Iris pigment epithelial cell (primary cell): ENCODE data around the gene FXYD7.
A peak's percentile ranks its signal among the peaks of the same experiment; 100 is the strongest.
"Not testable (repeated sequence)": the region's sequence is repeated elsewhere in the genome, so short reads cannot be mapped to it uniquely, and the experiment has no call there.

Experiments
- DNase-seq: peaks from one replicate; pipeline ENCODE4 v3.0.0-alpha.2; 2011; ENCODE audit warnings: low read depth

Gene FXYD7

GRCh38 chr19:35127871-35128270 is 15.2 kb upstream of the FXYD7 start:
- DNase-seq: no peak

DNA sequence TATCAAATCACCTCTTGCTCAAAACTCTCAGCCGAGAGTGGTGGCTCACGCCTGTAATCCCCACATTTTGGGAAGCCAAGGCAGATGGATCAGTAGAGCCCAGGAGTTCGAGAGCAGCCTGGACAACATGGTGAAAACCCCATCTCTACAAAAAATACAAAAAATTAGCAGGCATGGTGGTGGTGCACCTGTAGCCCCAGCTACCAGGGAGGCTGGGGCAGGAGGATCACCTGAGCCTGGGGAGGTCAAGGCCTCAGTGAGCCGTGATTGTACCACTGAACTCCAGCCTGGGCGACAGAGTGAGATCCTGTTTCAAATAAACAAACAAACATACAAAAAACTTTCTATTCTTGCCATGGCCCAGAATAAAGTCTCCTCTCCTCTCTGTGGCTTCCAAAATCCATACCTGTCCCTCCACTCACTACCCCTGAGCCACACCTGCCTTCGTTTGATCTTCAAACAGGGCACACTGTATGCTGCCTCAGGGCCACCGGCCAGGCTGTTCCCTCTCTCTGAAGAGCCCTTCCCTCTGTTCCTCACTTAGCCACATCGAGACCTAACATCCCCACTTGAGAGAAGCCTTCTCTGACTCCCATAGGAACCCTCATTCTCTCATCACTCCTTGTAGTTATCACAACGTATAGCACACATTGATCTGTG is 14.5 kb upstream of the FXYD7 start:
- DNase-seq: no peak

DNA sequence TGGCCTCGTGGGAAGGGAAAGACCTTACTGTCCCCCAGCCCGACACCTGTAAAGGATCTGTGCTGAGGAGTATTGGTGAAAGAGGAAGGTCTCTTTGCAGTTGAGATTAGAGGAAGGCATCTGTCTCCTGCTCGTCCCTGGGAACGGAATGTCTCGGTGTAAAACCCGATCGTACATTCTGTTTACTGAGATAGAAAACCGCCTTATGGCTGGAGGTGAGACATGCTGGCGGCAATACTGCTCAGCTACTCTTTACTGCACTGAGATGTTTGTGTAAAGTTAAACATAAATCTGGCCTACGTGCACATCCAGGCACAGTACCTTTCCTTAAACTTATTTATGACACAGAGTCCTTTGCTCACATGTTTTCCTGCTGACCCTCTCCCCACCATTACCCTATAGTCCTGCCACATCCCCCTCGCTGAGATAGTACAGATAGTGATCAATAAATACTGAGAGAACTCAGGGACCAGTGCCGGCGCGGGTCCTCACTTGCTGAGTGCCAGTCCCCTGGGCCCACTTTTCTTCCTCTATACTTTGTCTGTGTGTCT is 13.3 kb upstream of the FXYD7 start:
- not testable (repeated sequence) for DNase-seq

- DNase-seq: no peak
Observed at GRCh38 chr19:35130761-35131720, 12.0 kb upstream of the FXYD7 start.

DNA sequence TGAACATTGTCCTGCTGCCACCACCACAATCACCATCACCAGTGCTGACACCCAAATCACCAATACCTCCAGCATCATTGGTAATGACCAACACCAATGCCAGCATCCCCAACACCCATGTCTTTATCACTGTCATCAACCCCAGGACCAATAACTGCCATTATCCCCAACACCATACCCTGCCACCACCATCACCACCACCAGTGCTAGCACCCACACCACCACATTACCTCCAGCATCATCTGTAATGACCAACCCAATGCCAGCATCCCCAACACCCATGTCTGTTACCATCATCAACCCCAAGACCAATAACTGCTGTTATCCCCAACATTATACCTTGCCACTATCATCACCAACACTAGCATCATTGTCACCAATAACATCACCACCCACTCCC is 10.8 kb upstream of the FXYD7 start:
- no peak for DNase-seq

GRCh38 chr19:35133826-35134225 is 9.2 kb upstream of the FXYD7 start:
- no peak for DNase-seq

GRCh38 chr19:35134601-35135242 is 8.3 kb upstream of the FXYD7 start, which contains the start of gene LGI4:
TSS of gene LGI4 (minus strand) at chr19:35135059. CDS start at chr19:35134680, 379 bp downstream.
- DNase-seq: no peak

DNA sequence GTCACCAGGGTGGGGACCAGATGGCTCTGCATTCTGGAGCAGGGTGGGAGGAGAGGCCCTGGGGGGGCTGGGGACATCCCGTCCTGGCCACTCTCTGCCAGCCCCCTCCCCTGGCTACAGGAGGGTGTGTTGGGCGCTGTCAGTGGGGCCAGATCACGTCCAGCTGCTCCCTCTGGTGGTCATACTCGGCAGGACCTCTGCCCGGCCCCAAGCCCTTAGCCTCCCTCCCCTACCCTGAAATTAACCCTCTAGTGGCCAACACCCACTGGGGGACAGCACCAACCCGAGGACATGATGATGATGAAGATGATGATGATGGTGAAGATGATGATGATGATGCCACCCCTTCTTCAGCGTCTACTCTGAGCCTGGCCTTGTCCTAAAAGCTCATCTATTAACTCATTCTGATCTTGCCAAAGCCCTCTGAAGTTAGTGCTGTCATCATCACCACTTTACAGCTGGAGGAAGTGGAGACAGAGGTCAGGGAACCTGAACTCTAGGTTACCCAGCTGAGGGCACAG is 7.6 kb upstream of the FXYD7 start:
- peak; percentile 54 for DNase-seq

- DNase-seq: no peak
Observed at GRCh38 chr19:35136231-35136630, 6.8 kb upstream of the FXYD7 start.

GRCh38 chr19:35136977-35137702 is 5.9 kb upstream of the FXYD7 start:
- DNase-seq: no peak

- DNase-seq: no peak
Observed at GRCh38 chr19:35138305-35138892, 4.7 kb upstream of the FXYD7 start, which contains the start of gene FXYD1. TSS of gene FXYD1 (plus strand) at chr19:35138824. CDS start at chr19:35140080, 1,256 bp downstream.

- DNase-seq: no peak
Observed at GRCh38 chr19:35140207-35140961, 2.7 kb upstream of the FXYD7 start.

DNA sequence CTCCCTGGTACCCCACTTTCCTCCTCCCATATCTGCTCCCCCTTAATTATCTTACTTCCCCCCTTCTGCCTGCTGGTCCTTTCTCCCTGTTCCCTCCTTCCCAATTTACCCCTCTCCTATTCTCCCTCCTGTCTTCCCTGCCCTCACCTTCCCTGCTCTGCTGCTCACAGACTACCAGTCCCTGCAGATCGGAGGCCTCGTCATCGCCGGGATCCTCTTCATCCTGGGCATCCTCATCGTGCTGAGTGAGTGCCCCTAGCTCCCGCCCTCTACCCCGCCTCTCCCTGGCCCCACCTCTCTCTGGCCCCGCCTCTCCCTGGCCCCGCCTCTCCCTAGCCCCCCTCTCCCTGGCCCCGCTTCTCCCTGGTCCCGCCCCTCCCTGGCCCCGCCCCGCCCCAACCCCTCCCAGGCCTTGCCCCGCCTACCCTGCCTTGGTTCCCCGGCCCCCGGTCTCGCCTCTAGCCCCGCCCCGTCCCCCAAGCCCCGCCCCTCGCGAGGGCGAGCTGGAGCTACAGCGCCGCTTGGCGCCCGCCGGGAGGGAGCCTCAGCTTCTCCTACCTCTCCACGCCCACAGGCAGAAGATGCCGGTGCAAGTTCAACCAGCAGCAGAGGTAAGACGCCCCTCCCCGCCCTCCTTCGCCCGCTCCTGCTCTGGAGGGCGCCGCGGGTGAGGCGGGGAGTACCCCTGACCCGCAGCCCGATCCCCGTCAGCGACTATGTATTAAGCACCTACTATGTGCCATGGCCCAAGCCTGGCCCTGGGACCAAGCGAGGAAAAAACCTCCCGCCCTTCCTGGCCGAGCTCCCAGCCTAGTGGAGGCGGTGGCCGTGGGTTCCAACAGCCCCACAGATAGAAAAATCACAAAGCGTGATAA is 1.9 kb upstream of the FXYD7 start:
- peak; percentile 83 for DNase-seq

- no peak for DNase-seq
Observed at GRCh38 chr19:35141837-35142605, 1.0 kb upstream of the FXYD7 start.

DNA sequence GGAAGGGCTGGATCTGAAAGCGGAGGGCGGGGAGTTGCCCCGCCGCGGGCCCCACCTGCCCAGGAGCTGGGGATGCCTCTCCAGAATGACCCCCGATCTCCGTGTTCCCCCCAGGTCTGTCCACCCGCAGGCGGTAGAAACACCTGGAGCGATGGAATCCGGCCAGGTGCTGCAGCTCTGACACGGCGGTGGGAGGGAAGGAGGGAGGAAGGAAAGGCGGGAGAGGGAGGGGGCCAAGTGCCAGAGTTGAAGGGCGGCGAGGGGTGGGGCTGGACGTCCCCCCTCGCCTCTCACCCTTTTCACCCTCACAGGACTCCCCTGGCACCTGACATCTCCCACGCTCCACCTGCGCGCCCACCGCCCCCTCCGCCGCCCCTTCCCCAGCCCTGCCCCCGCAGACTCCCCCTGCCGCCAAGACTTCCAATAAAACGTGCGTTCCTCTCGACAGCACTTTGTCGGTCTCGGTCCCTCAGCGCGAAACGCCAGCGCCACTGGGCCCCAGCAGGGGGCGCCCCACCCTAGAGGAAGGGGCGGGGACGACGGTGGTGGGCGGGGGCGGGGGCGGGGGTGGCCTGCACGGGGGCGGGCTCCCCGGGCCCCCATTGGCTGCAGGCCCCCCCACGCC is 337 bp upstream of the FXYD7 start:
- DNase-seq: no peak

GRCh38 chr19:35143818-35144217 is 763 bp downstream of the FXYD7 start:
- no peak for DNase-seq

DNA sequence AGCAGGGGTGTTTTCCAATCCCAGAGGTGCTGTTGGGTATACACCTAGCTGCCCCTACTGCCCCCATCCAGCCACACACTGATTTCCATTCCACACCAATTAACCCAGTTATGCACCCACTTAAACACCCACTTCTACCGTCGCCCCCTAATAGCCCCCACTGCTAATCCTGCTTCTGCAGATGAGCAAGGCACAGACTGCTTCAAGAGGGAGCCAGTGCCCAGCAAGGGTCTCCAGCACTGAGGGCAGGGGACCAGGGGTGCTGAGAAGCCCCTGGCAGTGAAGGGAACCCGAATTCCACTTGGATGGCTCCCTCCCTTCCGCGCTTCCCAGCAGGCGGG is 1.2 kb downstream of the FXYD7 start:
- no peak for DNase-seq
